DND-41 (cell line): ENCODE results near the gene CIDEC.
"Not testable (repeated sequence)": the region's sequence is repeated elsewhere in the genome, so short reads cannot be mapped to it uniquely, and the experiment has no call there.

Experiments used
- ATAC-seq: fragments of 200-7000 bp; cut with Tn5 transposase; 3 replicates; pipeline ENCODE4 v1.9.1; 2021; ENCODE audit warnings: low read depth; ENCODE audit not compliant: insufficient read depth
- DNase-seq: peaks from one replicate; pipeline ENCODE4 v3.0.0-alpha.2; 2020
- H2AFZ ChIP-seq: 2 replicates; pipeline ENCODE4 v1.6.0; 2012; ENCODE audit warnings: low read depth, low read length
- H3K27ac ChIP-seq: 2 replicates; pipeline ENCODE4 v1.5.1; 2012; ENCODE audit warnings: low read length, inconsistent platforms
- H3K27me3 ChIP-seq: fragments of 200-600 bp; sonication (generic); 2 replicates; pipeline ENCODE4 v1.6.0; 2012; ENCODE audit warnings: low read length, mild to moderate bottlenecking, inconsistent platforms; ENCODE audit not compliant: insufficient read depth, poor library complexity
- H3K36me3 ChIP-seq: 2 replicates; pipeline ENCODE4 v1.5.1; 2012; ENCODE audit warnings: low read length, inconsistent platforms; ENCODE audit not compliant: insufficient read depth
- H3K4me1 ChIP-seq: 2 replicates; pipeline ENCODE4 v1.5.1; 2012; ENCODE audit warnings: mild to moderate bottlenecking, low read length; ENCODE audit not compliant: insufficient read depth
- H3K4me2 ChIP-seq: 2 replicates; pipeline ENCODE4 v1.6.0; 2012; ENCODE audit warnings: mild to moderate bottlenecking, moderate library complexity, low read length, inconsistent platforms; ENCODE audit not compliant: insufficient read depth
- H3K4me3 ChIP-seq, 2 experiments: fragments of 200-600 bp in 1 of 2; shearing (Covaris generic) in 1 of 2; 2 replicates each; pipeline ENCODE4 v1.5.1; 2012 to 2016; ENCODE audit warnings: inconsistent platforms in 2 of 2, low read length in 2 of 2, mild to moderate bottlenecking in 2 of 2, low read depth in 1 of 2, moderate library complexity in 1 of 2
- H3K79me2 ChIP-seq: 2 replicates; pipeline ENCODE4 v1.6.0; 2012; ENCODE audit warnings: low read length, inconsistent platforms; ENCODE audit not compliant: insufficient read depth
- H3K9ac ChIP-seq: 2 replicates; pipeline ENCODE4 v1.6.0; 2012; ENCODE audit warnings: low read depth, mild to moderate bottlenecking, inconsistent platforms, low read length, moderate library complexity
- H3K9me3 ChIP-seq: 2 replicates; pipeline ENCODE4 v1.5.1; 2012; ENCODE audit warnings: low read length, moderate library complexity, mild to moderate bottlenecking, inconsistent platforms; ENCODE audit not compliant: insufficient read depth, severe bottlenecking
- H4K20me1 ChIP-seq: 2 replicates; pipeline ENCODE4 v1.6.0; 2012; ENCODE audit warnings: low read length; ENCODE audit not compliant: insufficient read depth
- CTCF ChIP-seq: IDR thresholded peaks from 2 replicates; pipeline ENCODE4 v1.5.1; 2012; ENCODE audit warnings: borderline replicate concordance, low read length, moderate library complexity, mild to moderate bottlenecking; ENCODE audit not compliant: poor library complexity, severe bottlenecking; ENCODE audit errors: extremely low read depth
- EZH2 ChIP-seq: IDR thresholded peaks from 3 replicates; pipeline ENCODE4 v1.6.1; 2012; ENCODE audit warnings: borderline replicate concordance, low read depth, mild to moderate bottlenecking, moderate library complexity, low read length, inconsistent platforms; ENCODE audit not compliant: severe bottlenecking

CIDEC gene

GRCh38 chr3:9899289-9899791 lies 19.3 kb upstream of the CIDEC start:
- H3K9me3 ChIP-seq = no peaks in the 10 kb centered on the region
- DNase-seq = no peak
- H3K4me1 ChIP-seq = peaks cover 27% of the 10 kb centered on the region
- ATAC-seq = no peak
- H4K20me1 ChIP-seq = no peaks in the 10 kb centered on the region
- no peaks in the 10 kb centered on the region for H3K27me3 ChIP-seq
- TF ChIP-seq EZH2 = no peak
- TF ChIP-seq CTCF = no peak
- H3K9ac ChIP-seq = no peak overlapping the region
- H3K36me3 ChIP-seq = no peaks in the 10 kb centered on the region
- no peak overlapping the region for H3K27ac ChIP-seq
- H3K4me3 ChIP-seq = no peak overlapping the region
- no peak overlapping the region for H3K4me2 ChIP-seq
- no peak overlapping the region for H2AFZ ChIP-seq
- H3K79me2 ChIP-seq = no peaks in the 10 kb centered on the region; the same call in 1 of the 2 replicates

- Histone ChIP-seq H3K9me3 (no peaks in the 10 kb centered on the region), H3K9ac (no peak overlapping the region), H3K4me1 (peaks cover 26% of the 10 kb centered on the region), H3K4me2 (no peak overlapping the region), H3K36me3 (peaks cover 3% of the 10 kb centered on the region; the same call in 1 of the 2 replicates), H3K79me2 (no peaks in the 10 kb centered on the region; the same call in 1 of the 2 replicates), H4K20me1 (peaks cover 2% of the 10 kb centered on the region; the same call in 1 of the 2 replicates), H3K4me3 (no peak overlapping the region), H3K27ac (no peak overlapping the region), H2AFZ (no peak overlapping the region), H3K27me3 (no peaks in the 10 kb centered on the region)
- TF ChIP-seq CTCF (no peak), EZH2 (no peak)
- no peak for ATAC-seq
- no peak for DNase-seq
These were observed 18.6 kb upstream of the CIDEC start for GRCh38 chr3:9898467-9899241.

- DNase-seq = no peak
- Histone ChIP-seq H3K79me2 (peaks cover 8% of the 10 kb centered on the region), H3K4me2 (no peak overlapping the region), H3K9ac (no peak overlapping the region), H3K27me3 (no peaks in the 10 kb centered on the region), H4K20me1 (peaks cover 11% of the 10 kb centered on the region; the same call in 1 of the 2 replicates), H3K27ac (no peak overlapping the region), H3K4me1 (peaks cover 22% of the 10 kb centered on the region), H3K9me3 (no peaks in the 10 kb centered on the region), H2AFZ (no peak overlapping the region), H3K4me3 (no peak overlapping the region), H3K36me3 (peaks cover 13% of the 10 kb centered on the region)
- no peak for TF ChIP-seq EZH2
- no peak for TF ChIP-seq CTCF
- no peak for ATAC-seq
These were observed 17.6 kb upstream of the CIDEC start for GRCh38 chr3:9897408-9898372.

DNA sequence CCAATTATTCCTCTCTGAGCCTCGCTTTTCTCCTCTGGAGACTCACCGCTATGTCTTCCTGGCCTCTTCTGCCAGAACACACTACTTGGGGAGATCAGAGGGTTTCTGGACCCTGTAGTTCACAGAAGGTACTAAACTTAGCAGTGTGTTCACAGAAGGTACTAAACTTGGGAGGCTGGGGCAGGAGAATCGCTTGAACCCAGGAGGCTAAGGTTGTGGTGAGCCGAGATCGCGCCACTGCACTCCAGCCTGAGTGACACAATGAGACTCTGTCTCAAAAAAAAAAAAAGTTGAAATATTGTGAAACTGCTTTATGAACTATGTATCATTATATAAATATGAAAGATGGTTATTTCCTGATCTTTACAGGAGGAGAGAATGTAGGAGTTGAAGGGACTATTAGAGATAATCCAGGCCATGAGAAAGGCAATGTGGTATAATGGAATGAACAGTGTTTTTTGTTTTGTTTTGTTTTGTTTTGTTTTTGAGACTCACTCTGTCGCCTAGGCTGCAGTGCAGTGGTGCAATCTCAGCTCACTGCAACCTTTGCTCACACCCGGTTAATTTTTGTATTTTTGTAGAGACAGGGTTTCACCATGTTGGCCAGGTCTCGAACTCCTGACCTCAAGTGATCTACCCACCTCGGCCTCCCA lies 16.8 kb upstream of the CIDEC start:
- not testable (repeated sequence) for DNase-seq, H3K27me3 ChIP-seq, H3K9ac ChIP-seq, H3K27ac ChIP-seq, H3K9me3 ChIP-seq, H2AFZ ChIP-seq, ATAC-seq, H3K4me2 ChIP-seq, H3K4me3 ChIP-seq
- Histone ChIP-seq H4K20me1 (peaks cover 15% of the 10 kb centered on the region; the same call in 1 of the 2 replicates), H3K79me2 (peaks cover 16% of the 10 kb centered on the region), H3K36me3 (peaks cover 18% of the 10 kb centered on the region), H3K4me1 (peaks cover 20% of the 10 kb centered on the region)

GRCh38 chr3:9895715-9896114 lies 15.7 kb upstream of the CIDEC start:
- H2AFZ ChIP-seq, H3K4me2 ChIP-seq, H3K9ac ChIP-seq, H3K4me3 ChIP-seq, ATAC-seq, H3K9me3 ChIP-seq, H3K27me3 ChIP-seq, H3K27ac ChIP-seq, DNase-seq: not testable (repeated sequence)
- Histone ChIP-seq H3K4me1 (peaks cover 19% of the 10 kb centered on the region), H3K36me3 (peaks cover 20% of the 10 kb centered on the region), H3K79me2 (peaks cover 28% of the 10 kb centered on the region), H4K20me1 (peaks cover 18% of the 10 kb centered on the region; the same call in 1 of the 2 replicates)
